DMS114 treated with DMSO at 0.1 percent for 48 hours (cell line): ENCODE results near the gene CTSA.

ENCODE experiments used
- DNase-seq: peaks from one replicate; lab custom pipeline; 2025; ENCODE audit not compliant: unreplicated experiment; lab: John Stamatoyannopoulos, UW

CTSA gene

DNA sequence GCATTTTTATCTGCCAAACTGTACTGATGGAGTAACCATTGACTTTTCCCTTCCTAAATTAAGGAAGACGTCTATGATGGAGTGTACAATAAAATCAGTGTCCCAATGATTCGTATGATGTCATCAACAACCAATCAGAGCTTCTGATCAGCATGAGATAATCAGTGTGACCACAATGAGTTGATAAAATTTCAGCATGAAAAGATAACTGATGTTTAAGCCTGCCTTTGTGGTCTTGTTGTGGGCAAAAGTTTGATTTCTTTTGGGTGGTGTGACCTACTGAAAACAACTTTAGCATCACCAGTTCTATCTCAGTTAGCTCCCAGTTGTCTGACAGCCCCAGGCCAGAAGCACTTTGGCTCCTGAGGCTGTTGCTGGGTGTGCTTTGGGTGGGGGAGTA, 46.6 kb downstream of the CTSA start:
- no peak for DNase-seq

DNA sequence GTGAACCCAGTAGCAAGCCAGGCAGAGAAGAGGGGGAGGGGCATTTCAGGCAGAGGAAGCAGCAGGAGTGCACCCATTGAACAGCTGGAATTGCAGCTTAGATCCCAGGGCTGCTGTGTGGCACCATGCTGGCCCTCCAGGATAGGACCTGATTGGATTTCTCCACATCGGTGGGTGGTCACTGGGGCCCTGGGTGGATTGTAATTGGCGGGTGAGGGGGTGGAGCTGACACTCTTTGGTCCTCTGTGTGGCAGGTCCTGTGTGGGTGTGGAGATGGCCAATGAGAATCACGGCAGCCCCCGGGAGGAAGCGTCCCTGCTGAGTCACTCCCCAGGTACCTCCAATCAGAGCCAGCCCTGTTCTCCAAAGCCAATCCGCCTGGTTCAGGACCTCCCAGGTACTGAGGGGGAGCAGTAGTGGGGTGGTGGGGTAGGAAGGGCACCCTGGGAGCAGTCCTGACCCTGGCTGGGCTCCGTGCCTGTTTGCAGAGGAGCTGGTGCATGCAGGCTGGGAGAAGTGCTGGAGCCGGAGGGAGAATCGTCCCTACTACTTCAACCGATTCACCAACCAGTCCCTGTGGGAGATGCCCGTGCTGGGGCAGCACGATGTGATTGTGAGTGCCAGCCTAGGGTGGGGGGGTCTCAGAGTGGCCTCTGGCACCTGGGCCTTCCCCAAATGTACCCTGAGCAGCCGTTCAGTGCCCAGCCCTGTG, 47.7 kb downstream of the CTSA start:
- no peak for DNase-seq

DNA sequence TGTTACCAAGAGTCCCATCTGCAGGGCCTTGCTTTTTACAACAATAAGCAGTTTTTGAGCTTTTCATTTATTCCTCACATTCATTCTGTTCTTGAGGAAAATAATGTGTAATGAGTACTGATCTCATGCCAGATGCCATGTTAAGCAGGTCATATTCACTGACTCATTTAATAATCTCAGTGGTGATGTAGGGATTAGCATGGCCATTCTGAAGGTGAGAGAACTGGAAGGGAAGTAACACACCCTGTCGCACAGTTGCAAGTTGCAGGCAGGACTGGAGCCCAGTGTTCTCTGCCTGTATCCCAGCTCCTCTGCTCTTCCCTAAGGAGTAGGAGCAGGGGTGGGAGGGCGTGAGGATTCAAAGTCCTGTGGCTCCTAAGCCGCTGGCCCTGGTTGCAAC, 48.9 kb downstream of the CTSA start:
- DNase-seq, result no peak

DNA sequence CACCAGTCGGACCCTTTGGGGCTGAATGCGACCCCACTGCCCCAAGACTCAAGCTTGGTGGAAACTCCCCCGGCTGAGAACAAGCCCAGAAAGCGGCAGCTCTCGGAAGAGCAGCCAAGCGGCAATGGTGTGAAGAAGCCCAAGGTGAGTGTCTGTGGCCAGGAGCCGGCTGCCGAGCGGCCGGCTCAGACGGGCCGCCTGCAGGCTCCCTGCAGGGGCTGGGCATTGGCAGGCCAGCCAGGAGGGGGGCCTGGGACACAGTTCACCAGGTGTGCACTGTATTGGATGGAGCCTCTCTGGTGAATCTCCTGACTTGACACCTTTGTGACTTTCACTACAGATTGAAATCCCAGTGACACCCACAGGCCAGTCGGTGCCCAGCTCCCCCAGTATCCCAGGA, 49.3 kb downstream of the CTSA start:
- DNase-seq, result no peak

DNA sequence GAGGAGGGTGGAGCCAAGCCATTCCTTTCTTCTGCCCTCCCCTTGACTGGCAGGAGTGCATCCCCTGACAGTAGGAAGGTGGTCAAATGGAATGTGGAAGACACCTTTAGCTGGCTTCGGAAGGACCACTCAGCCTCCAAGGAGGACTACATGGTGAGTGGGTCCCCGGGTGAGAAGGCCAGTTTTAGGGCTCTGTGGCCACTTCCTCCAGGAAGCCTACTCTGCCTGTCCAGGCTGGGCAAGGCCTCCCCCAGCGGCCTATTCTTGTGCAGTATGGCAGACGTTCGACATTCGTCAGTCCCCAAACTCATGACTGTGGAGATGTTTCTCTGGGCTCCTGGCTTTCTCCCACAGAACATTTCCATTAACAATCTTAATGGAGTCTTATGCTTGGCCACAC, 52.5 kb downstream of the CTSA start:
- no peak for DNase-seq

DNA sequence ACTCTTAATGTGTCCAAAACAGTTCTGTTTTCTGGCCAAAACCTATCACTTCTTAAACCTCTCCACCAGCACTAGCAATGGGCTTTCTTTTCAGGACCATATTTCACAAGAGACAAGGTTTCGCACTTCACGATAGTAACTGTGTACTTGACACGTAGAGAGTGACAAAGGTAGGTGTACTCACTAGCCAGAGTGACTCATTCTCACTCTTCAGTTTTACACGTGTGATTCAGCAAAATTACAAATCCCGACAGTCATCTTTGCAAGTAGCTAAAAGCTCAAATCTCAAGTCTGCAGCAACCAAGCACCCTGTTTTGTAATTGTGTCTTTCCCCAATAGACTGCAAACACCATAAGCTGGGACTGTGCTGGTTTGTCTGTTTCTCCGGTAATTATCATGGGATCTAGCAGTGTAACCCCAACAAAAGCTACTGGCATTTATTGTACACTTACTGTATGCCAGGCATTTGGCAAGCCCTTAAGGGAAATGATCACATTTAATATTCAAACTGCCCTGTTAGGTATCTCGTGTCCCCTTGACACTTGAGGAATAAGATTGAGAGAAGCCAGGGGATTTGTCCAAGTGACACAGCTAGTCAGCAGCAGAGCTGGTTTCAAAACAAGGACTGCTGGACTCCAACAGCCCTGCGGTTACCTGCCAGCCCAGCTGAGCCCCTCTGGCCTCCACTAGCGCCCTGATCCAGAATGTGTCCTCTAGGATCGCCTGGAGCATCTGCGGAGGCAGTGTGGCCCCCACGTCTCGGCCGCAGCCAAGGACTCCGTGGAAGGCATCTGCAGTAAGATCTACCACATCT, 53.2 kb downstream of the CTSA start:
- DNase-seq, result no peak

DNA sequence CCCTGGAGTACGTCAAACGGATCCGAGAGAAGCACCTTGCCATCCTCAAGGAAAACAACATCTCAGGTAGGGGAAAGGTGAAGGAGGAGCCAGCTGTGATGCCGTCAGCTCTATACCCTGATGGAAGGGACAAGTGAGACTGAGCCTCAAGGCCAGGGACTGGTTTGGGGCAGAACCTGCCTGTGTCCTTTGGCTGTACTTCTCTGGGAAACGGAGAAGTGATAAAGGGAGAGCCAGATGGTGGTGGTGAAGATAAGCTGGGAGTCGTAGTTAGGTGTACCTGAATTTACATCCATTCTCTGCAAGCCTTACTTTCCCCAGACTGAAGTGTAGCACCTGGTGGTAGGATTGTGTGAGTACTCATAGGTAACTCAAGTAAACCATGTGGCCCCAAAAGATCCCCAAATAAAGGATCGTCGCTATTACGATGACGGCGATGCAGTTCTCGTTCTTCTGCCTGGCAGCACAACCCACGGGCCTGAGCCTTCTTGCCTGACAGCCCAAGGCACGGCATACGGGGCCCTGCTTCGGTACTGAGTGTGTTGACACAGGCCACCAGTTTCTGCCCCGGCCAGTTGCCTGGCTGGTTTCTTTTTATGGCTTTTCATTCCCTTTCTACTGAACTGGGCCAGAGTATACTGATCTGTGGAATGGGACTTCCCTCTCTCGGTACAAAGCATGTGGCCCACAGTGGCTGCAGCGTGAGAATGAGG, 54.0 kb downstream of the CTSA start:
- no peak for DNase-seq

DNA sequence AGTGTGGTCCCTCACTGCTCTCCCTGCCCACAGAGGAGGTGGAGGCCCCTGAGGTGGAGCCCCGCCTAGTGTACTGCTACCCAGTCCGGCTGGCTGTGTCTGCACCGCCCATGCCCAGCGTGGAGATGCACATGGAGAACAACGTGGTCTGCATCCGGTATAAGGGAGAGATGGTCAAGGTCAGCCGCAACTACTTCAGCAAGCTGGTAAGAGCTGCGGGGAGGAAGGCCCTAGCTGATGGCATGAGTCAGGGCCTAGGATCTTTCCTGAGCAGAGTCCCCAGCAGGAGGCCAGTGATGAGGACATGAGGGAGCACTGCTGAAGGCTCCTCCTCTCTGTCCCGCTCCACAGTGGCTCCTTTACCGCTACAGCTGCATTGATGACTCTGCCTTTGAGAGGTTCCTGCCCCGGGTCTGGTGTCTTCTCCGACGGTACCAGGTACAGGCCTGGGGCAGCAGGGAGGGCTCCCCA, 54.6 kb downstream of the CTSA start:
- no peak for DNase-seq

DNA sequence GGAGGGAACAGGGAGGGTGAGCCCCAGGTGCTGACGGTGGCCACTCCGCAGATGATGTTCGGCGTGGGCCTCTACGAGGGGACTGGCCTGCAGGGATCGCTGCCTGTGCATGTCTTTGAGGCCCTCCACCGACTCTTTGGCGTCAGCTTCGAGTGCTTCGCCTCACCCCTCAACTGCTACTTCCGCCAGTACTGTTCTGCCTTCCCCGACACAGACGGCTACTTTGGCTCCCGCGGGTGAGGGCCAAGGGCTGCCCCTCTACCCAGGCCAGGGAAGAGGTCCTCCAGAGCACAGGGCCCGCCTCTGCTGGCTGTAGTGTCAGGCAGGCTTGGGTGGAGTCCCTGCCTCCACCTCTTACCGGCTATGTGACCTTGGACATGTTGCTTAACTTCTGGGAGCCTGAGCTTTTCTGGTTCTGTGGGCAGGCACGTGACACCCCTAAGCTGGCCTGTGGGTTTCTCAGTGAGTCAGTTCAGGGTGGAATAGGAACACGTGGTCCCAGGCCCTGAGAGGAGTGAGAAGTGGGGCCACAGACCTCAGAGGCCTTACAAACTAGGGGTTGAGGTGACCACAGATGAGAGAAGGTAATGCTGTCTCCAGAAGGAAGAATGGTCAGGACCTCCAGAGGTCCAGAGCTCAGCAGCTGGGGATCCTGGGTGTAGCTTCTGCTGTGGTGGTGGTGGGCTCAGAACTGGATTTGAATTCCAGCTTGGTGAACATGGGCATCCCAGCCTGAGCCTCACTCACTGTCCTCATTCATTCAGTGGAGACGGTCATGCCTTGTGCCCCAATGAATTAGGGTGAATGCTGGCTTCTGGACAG, 55.2 kb downstream of the CTSA start:
- DNase-seq, result no peak

DNA sequence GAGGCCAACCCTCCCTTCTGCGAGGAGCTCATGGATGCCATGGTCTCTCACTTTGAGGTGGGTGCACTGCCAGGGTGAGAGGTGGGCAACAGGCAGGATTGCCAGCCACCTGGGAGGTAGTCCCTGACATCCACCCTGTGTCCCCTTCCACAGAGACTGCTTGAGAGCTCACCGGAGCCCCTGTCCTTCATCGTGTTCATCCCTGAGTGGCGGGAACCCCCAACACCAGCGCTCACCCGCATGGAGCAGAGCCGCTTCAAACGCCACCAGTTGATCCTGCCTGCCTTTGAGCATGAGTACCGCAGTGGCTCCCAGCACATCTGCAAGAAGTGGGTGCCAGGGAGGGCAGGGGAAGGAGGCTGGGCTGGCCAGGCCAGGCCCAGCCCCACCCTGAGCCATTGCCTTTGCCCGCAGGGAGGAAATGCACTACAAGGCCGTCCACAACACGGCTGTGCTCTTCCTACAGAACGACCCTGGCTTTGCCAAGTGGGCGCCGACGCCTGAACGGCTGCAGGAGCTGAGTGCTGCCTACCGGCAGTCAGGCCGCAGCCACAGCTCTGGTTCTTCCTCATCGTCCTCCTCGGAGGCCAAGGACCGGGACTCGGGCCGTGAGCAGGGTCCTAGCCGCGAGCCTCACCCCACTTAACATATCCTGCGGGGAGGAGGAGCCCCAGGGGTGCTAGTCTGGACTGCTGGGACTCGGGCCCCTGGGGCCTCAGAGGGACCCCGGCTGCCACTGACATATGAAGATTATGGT, 56.2 kb downstream of the CTSA start:
- DNase-seq, result no peak

DNA sequence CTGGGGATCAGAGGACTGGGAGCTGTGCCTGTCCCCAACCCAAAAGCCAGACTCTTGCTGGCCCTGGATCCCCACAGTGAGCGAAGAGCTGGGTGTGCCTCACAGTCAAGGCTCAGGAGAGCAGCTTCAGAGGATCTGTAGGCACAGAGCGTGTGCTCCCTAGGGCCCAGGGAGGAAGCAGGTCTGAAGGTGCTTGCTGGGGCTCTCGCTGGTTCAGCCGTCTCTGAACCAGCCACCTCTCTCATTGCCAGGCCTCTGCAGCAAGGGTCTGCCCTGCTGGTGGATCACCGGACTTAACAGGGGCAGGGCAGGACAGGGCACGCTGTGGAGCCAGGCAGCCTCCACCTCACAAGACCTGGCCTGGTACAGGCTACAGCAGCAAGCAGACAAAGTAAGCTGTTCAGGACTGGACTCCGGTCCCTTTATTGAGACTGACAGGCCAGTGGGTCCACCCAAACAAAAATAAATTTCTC, 57.2 kb downstream of the CTSA start:
- no peak for DNase-seq
